PC-9 (cell line): ENCODE data around the gene SLX4.

Source experiments
- CTCF ChIP-seq: fragments of 200-600 bp; sonication (generic); conservative IDR thresholded peaks from 2 replicates; pipeline ENCODE4 v1.6.1; 2017; ENCODE audit warnings: mixed run types, antibody characterized with exemption, mild to moderate bottlenecking, moderate library complexity
- EZH2 ChIP-seq: fragments of 200-600 bp; sonication (generic); IDR thresholded peaks from 2 replicates; pipeline ENCODE4 v1.8.0; 2017; ENCODE audit warnings: antibody characterized with exemption, low read depth

GRCh38 chr16:3618769-3619141 lies 7.3 kb upstream of the SLX4 start:
- no peak for TF ChIP-seq CTCF
- TF ChIP-seq EZH2 = no peak
